ENCODE measurements around the gene SLC17A4. TPM values are rescaled to one million over a fixed set of nuclear protein-coding genes. Genes with fewer than 3 reads are reported as not detected.

SLC17A4 gene
- total and polyA plus RNA-seq, 10 of the 15 experiments (the other 5 are each of a cell fraction or from before 2014, with no cell fraction given), result not detected

DNA sequence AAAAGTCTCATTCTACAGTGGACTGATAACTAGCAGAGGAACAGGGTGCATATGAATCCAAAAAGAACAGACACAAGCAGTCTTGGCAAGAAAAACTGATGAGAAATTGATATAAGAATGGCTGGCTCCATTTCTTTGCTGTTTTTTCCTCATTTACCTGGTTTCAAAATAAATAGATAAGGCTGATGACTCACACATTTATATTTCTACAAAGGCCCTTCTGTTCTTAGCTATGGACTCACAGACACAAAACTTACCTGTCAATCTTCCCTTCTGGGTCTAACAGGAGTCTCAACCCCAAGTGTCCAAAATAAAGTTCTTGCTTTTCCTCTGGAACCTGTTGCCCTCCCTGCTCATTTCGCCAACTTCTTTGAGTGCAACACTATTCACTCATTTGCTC lies 941 bp downstream of the SLC17A4 start (continued):
- TF ChIP-seq, protein P1, sequence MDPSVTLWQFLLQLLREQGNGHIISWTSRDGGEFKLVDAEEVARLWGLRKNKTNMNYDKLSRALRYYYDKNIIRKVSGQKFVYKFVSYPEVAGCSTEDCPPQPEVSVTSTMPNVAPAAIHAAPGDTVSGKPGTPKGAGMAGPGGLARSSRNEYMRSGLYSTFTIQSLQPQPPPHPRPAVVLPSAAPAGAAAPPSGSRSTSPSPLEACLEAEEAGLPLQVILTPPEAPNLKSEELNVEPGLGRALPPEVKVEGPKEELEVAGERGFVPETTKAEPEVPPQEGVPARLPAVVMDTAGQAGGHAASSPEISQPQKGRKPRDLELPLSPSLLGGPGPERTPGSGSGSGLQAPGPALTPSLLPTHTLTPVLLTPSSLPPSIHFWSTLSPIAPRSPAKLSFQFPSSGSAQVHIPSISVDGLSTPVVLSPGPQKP (IDR thresholded peaks at IDR 0.05; ENCODE audit: low read depth, low read length), result no peak
- TF ChIP-seq TARDBP (IDR thresholded peaks at IDR 0.05; ENCODE audit: borderline replicate concordance) (no peak), MXI1 (IDR thresholded peaks at IDR 0.05; ENCODE audit: low read depth, low read length) (no peak), FOS (IDR thresholded peaks at IDR 0.05; ENCODE audit: borderline replicate concordance, extremely low read depth, insufficient read length) (no peak), GATAD2B (conservative IDR thresholded peaks at IDR 0.05; ENCODE audit: low read depth) (no peak), SUZ12 (IDR thresholded peaks at IDR 0.05; ENCODE audit: unreplicated experiment) (no peak), SIN3A (IDR thresholded peaks at IDR 0.05; ENCODE audit: low read depth, low read length) (no peak)
- TF ChIP-seq, protein P2, sequence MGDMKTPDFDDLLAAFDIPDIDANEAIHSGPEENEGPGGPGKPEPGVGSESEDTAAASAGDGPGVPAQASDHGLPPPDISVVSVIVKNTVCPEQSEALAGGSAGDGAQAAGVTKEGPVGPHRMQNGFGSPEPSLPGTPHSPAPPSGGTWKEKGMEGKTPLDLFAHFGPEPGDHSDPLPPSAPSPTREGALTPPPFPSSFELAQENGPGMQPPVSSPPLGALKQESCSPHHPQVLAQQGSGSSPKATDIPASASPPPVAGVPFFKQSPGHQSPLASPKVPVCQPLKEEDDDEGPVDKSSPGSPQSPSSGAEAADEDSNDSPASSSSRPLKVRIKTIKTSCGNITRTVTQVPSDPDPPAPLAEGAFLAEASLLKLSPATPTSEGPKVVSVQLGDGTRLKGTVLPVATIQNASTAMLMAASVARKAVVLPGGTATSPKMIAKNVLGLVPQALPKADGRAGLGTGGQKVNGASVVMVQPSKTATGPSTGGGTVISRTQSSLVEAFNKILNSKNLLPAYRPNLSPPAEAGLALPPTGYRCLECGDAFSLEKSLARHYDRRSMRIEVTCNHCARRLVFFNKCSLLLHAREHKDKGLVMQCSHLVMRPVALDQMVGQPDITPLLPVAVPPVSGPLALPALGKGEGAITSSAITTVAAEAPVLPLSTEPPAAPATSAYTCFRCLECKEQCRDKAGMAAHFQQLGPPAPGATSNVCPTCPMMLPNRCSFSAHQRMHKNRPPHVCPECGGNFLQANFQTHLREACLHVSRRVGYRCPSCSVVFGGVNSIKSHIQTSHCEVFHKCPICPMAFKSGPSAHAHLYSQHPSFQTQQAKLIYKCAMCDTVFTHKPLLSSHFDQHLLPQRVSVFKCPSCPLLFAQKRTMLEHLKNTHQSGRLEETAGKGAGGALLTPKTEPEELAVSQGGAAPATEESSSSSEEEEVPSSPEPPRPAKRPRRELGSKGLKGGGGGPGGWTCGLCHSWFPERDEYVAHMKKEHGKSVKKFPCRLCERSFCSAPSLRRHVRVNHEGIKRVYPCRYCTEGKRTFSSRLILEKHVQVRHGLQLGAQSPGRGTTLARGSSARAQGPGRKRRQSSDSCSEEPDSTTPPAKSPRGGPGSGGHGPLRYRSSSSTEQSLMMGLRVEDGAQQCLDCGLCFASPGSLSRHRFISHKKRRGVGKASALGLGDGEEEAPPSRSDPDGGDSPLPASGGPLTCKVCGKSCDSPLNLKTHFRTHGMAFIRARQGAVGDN (IDR thresholded peaks at IDR 0.05), result no peak
- TF ChIP-seq, protein P3, sequence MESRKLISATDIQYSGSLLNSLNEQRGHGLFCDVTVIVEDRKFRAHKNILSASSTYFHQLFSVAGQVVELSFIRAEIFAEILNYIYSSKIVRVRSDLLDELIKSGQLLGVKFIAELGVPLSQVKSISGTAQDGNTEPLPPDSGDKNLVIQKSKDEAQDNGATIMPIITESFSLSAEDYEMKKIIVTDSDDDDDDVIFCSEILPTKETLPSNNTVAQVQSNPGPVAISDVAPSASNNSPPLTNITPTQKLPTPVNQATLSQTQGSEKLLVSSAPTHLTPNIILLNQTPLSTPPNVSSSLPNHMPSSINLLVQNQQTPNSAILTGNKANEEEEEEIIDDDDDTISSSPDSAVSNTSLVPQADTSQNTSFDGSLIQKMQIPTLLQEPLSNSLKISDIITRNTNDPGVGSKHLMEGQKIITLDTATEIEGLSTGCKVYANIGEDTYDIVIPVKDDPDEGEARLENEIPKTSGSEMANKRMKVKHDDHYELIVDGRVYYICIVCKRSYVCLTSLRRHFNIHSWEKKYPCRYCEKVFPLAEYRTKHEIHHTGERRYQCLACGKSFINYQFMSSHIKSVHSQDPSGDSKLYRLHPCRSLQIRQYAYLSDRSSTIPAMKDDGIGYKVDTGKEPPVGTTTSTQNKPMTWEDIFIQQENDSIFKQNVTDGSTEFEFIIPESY (IDR thresholded peaks at IDR 0.05), result no peak

All from GM12878 (cell line).